ENCODE data around the gene FOXL2.

Gene FOXL2

DNA sequence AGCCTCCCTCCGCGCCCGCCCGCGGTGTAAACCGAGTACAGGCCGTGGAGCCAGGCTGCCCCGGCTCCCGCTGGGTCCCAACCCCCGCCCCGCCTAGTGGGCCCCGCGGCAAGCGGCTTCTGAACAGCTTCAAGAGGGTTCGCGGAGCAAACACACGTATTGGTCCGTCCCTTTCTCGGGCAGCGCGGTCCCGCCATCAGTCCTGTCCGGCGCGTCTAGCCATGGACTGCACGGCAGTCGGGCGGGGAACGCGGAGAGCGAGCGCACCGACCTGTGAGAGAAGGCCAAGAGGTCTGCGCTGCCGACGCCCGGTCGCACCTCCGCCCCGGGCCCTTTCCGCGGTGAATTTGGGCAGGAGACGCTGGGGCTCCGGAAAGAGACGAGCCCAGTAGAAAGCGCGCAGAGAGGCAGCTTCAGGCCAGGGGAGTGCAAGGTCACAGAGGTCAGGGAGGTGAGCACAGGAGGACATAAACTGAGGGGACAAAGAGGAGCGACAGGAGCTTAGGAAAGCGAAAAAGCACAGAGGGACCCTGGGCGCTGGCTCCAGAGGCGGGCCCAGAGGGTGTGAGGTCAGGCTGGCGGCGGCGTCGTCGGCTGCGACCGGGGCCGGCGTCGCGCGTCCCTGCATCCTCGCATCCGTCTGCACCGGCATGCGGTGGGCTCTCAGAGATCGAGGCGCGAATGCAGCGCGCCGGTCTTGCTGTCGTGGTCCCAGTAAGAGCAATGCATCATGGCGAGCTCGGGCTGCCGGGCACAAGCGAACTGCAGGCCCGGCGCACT lies 1.8 kb downstream of the FOXL2 start:
- no peak for DNase-seq

DNA sequence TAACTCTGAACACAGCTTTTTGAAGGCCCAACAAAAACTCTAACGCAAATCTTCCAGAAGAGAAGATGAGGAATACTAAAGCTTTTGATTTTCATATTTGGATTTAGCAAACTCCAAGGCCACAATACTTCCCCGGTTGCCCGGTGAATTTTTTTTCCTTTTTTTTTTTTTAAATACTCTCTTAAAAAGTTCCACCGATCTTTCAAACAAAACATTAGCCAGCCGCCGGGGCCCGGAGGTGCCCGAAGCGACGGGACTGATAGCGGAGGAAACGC lies 2.3 kb downstream of the FOXL2 start:
- no peak for DNase-seq

DNA sequence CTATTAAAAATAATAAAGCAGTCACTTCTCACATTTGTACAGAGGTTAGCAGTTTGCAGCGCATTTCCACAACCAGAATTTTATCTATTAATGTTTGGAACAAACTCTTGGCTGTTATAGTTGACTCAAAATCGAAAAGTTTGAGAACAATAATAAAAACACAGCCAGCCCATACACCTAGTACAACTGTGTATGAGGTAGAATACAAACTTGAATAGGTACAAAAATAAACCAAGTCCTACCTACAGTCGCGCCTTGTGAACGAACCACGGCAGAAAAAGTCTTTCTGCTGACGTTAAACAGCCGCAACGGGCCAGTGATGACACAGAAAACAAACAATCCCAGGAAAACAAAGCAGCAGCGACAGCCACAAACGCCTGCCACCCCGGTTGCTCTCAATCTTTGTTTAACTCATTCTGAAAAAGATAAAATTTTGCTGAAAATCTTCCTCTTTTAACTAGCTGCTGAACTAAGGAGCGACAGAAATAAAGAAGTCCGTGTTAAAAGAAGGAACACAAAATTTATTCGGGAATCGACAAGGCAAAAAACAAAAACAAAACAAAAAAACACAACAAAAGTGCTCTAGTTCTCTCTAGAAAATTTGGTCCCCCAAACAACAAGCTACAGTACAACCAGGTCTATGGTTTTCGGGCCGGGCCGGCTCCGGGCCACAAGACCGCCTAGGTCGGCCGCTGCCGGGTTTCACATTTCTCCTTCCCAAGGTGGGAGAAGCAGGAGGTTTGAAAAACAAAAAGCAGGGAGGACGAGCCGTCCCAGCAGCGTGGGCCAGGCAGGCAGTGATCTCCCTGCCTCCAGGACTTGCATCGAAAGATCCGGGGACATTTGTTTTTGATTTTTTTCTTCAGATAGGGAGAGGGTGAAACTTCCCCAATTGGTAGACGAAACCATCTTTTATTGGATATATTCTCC lies 2.9 kb downstream of the FOXL2 start:
- no peak for DNase-seq

DNA sequence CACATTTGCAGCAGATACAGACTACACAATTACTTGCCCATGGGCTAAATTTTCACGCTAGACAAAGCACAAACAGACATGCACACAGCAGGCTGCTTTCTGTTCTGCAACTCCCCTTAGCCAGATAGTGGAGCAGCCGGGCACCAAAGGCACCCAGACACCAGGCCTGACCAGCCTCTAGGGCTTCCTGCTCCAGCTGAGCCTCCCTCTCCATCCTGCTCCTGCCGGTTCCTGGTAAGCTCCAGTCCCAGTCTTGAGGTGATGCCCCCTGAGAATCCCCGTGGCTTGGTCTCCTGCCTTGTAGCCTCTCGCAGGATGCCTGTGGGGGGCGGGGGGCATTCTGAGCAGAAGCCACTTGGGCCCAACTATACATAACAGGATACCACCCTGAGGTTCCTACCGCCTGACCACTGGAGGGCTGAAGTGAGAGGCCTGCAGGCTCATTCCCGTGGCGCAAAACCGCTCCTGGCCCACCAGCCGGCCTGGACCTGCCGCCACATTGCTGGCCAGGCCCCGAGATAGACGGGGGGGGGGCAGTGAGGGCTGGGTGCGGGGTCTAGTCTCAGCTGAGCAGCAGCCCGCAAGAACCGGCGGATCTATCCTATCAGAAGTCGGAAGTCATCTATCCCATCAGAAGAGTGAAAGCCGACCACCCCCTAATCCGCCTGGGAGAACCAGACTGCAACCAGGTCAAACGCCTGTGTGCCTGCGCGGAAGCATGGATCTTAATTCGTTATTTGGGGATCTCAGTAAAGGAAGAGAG lies 3.9 kb downstream of the FOXL2 start:
- no peak for DNase-seq

DNA sequence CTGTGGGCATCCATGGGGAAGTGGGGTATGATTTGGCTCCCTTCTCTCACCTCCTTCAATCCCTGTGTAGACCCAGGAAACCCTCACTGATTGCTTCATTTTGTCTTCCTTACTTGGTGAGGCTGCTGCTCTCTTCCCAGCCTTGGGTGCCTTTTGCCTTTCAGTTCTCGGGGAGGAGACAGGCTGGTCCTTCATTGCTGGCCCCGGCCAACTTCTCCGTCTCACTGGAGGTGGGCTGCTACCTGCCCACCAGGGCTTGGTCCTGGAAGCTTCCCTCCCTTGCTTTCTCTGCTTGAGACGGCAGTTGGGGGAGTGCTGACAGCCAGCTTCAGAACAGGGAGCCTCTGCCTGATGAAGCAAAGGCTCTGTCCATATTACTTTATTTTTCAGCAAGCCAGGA lies 4.7 kb downstream of the FOXL2 start:
- DNase-seq = no peak

DNA sequence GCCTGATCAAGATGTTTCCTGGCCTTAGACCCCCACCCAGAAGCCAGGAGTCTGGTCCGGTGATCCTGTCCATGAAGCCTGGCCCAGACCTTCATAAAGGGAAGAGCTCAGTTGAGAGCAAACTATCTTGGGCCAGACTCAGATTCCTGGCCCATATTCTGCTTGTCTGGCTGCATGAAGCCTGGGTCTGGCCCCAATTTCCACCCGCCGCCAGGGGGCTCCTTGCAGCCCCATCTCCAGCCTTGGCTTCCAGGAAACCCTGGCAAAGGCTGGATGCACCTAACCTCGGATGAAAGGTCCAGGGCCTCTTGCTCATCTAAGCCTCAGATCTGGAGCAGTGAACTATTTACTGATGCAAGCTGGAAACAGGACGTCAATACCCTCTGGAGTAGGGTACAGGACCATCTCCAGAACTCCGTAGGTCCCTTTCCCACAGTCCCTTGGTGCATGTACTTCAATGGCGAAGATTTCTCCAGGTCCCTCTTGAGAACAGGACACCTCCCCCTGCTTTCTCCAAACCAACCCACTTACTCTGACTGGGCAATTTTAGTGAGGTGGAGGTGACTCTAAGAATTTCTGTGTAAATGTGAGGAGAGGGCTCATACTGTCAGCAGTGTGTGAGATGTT lies 5.6 kb downstream of the FOXL2 start:
- no peak for DNase-seq

DNA sequence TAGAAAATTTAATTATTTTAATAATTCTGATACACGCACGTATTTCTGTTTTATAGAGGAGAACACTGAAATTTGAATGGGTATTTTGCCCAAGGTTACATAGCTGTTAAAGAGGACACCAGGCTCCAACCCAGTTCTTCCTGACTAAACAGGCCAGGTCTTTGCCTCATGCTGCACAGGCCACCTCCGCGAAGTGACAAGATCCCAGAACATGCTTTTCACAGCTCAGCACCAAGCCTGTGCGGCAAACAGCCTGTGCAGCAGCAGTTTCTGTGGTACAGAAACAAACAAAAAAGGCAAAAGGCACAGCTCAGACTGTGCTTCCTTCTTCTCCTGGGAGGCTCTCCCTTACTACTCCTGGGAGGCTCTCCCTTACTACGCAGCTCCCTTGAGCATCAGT lies 6.5 kb downstream of the FOXL2 start:
- no peak for DNase-seq

DNA sequence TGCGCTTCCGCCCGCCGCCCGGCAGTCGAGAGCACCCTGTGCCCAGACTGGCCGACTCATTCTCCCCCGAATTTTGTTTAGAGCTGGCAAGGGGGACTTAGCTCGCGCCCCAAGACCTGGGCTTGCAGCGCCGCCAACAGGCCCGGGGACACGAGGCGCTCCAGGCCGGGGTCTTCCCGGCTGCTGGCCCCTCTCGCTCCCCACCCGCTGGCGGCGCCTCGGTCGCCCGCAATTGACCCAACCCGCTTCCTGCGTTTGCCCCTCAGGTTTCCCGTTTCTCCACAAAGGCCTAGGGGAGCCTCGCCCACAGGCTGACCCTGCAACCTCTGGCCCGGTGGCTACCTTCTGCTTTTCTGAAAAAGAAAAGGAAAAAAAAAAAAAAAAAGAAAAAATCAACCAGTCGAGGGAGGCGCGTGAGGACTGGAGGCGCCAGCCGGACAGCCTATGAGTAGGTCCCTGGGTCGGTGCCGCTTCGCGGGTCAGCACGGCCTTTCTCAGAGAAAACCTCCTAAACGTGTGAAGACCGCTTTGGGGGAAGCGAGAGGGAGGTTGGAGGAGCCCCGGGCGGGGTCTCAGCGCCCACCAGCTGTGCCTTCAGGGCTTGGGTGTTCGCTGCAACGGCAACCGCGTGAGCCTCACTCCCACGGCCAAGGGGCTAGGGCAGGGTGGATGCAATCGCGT lies 7.2 kb downstream of the FOXL2 start:
- no peak for DNase-seq

DNA sequence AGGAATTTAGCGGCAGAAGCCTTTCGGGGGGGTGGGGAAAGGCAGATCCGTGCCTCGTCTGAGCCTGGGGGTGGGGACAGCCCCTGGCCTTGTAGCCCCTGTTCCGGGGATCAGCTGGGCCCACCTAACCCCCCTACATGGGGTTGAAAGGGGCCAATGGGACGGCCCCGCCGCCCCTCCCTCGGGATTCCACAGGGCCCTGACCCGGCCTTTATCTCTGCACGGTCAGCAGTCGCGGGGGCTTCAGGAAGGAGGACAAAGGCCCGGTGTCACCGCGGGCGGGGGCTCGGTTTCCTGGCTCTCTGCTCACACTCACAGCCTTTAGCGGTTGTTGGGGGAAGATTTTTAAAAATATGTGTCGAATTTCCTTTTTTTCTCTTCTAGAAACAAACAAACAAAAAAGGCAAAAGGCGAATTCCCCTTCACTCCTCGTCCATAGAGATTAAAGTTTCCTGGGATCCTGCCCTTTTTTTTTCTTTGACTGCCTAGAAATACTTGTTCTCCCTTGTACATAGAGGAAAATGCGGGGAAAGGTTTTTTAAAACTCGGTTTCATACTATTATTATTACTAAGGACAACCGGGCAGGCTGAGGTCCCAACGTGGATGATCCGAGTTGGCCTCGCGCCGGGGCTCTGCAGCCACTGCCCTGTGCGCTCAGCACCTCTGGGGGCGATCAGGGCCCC lies 7.9 kb downstream of the FOXL2 start:
- DNase-seq = no peak

DNA sequence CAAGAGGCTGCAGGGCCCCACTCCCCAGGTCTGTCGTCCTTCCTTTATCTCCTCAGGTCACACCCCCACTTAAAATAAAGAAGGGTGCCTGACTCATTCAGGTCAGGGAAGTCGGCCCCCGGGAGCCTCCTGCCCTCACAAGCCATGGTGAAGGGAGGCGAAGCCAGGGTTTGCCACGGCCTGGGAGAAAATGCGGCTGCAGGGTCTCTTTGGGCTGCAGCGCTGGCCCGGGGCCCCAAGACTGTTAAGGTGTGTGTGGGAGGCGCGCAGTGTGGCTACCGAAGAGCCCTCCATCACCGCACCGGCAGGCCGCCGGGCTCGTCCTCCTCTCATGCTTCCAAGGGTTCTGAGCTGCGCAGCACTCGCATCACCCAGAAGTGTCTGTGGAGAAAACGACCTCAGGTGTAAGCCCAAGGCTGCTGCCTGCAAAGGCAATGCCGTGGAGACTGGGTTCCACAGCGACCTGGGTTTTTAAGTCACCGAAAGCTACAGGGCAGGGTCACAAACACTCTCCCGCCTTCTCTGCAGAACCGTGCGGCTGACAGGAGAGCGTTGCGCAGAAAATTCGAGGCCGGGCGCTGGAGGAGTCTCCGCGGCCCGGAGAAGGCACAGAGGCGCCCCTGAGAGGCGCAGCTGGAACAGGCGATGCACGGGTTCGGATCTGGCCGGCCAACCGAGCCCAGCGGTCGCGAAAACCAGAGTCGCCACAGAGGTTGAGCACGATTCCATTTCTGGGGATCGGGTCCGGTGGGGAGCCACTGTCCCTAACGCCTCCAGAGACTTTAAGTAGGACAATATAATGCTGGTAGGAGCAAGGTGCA lies 8.7 kb downstream of the FOXL2 start:
- DNase-seq = no peak

DNA sequence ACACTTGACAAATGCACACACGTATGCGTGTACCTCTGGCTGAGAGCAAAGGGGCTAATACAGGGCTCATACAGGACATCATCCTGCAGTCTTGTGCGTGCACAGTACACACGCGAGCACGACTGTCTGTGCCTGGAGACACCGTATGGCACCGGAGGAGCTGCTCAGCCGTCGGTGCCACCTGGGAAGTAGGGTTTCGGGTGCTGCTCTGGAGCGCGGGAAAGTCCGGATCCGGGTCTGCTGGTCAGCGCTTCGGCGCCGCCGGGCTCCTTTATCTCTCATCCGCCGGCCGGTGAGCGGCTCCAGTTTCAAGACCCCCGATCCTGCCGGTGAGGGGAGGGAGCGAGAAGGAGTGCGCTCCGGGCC lies 9.3 kb downstream of the FOXL2 start:
- DNase-seq = no peak

DNA sequence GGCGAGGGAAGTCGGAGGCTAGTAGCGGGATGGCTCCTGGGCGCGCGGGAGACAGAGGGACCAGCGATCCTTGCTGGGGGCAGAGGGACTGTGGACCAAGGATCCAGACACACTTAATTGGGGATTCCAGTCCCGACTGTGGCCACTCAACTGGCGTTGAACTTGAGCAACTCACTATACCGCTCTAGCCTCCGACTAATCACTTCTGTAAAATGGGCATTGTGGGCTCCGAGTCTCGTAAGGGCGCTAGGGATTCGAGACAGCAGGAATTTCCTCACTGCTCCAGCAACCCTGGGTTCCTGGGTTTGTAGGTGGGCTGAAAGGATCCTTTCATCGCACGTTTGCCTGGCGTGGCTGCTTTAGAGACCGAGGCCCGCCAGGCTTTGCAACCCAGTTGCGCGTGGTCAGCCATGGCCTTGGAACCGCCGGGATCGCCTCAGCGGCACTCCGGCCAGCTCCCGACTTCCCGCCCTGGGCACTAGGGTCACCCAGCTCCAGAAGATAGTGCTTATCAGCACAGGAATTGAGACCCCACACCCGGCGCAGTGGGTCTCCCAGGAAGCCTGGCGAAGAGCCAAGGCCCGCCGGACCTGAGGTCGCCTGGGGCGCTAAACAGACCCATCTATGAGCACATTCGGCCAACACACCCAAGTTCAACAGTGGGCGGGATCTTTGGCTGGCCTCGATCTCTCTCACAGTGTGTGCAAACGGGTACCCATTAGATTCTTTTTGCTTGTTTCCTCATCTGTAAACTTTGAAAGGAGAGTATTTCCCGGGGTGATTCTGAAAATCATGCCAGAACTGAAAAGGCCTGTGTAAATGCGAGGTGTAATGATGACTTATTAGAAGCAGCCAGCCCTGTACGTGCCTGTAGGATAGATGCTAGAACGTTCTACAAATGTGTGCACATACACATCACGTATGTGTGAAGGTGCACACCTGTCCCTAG lies 9.9 kb downstream of the FOXL2 start:
- no peak for DNase-seq

DNA sequence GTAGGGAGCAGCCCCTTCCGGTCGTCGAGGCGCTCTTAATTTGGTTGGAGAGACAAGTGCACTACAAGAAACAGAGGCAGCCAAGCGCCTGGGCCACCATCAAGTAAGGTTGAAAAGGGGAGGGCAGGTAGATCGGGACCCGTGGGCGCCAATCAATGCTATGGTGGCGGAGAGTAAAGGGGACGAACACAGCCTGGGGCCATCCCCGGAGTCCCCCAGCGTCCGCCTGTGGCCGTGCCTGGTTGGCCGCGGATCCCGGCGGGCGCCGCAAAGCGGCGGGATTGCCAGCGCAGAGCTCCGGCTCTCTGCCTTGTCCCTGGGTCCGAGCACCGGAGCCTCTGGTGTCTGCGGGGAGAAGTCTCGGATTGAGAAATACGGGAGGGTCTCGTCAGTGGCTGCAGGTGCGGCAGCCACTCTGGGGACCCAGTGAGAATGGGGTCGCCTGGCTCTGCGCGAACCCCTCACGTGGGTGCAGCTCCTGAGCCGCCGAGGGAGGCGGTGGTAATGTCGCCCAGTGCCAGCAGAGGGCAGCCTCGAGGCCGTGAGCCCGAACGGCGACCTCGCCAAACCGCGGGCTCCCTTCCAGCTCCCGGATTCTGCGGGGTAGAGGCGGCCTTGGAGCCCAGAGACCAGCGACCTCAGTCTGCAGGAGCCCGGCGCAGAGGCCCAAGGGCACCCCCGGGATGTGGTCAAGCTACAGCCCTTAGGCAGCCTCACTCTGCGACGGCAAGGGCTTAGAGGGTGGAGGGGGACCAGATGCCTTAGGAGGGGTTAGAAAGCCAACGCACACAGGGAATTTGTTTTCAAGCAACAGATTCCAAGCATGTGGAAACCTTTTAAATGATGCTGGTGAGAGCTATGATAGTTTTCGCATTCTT lies 10.8 kb downstream of the FOXL2 start:
- DNase-seq = no peak

DNA sequence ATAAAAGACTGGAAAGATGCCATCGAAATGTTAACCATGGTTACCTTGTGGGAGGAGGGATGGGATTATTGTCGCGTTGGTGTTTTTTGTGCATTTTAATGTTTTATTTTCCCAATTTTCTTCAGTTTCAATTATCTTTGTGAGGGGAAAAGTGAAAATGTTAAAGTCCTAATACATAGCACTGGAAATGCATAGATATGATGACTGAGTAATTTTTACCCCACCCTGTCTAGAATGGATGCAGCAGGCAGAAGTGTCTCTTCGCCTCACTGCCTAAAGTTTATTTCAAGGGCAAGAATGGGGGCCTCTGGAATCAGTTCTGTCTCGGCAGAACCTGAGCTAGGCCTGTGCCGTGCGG lies 11.5 kb downstream of the FOXL2 start:
- no peak for DNase-seq

DNA sequence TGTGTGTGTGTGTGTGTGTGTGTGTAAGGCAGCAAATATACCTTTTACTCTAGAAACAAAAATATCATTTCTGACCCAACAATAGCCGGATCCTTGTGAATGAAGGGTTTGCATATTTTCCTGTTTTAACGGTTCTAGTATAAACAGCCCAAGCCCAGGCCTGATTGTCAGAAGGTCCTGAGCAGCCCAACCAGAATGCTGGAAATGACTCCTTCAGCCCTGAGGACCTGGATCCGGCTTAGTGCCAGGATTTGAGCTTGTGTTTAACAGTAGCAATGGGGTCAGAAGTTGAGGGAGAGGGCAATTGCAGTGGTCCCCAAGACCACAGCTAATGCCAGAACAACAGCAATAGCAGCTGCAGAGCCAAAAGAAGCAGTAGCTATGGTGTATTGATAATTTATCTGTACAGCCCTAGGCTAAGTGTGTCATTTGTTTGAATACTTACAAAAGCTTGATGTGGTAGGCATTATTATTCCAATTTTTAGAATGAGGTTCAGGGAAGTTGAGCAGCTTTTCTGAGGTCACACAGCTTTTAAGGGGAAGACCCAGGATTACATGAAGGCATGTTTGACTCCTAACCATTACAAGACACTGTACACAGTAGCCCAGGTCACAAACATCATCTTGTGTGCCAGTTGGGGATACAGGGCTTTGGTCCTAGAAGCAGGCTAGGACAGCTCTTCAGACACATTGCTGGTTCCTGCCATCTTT lies 12.8 kb downstream of the FOXL2 start:
- DNase-seq = no peak

DNA sequence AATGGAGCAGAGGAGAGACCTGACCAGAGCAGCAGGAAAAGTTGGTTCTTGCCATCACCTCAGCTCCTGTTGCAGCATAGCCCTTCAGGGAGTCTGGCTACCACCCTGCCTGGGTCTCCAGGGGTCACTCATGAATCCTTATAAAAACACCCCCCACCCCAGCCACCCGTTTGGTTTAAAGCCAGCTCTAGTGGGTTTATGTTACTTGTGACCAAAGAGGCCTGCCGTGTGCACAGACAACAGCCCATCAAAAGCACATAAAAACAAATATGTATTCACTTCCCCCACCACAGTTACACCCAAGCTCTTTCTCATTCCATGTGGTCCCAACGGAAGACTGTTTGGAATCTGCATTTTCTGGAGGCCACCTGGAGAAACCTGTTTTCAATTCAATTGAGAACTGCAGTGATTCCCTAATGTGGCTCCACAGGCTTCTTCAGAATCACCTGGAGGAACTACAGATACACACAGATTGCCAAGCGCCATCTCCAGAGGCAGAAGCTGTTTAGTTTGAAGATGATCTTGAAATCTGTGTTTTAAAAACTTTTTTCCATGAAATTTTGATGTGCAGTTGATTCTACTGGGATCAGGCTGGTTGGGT lies 13.8 kb downstream of the FOXL2 start:
- DNase-seq = no peak

DNA sequence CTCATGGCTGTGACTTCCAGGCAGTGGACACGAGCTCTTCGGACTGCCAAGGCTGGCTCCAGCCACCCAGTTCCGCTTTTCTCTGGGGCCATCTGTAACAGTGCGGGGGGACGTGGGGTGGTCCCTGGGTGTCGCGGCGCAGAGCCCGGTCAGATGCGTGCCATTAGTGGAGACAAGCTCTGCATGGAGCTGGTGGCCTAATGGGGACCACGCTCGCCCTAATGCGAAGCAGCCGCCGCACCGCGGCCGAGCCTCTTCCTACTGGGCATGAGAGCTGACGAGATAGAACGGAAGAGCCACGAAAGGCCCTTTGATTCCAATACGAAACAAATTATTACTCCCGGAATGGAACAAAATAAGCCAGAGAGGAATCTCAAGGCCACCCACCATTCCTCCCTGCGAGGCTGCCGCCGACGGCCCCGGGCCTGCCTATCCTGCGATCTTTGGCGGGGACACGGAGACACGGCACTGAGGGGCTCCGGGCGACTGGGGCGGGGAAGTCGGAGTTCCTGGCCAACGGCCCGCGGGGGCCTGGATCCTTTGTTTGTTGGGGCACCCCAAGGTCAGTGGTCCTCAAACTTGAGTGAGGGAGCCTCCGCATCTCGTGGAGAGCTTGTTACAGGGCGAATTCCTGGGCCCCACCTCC lies 18.1 kb downstream of the FOXL2 start:
- no peak for DNase-seq

Data from NCI-H774 (cell line).